ENCODE data around the gene MRPL21. TPM values are rescaled to one million over a fixed set of nuclear protein-coding genes. Genes with fewer than 3 reads are reported as not detected.
A peak's percentile ranks its signal among the peaks of the same experiment; 100 is the strongest.

Gene MRPL21
- total RNA-seq, 4 donors from 2014 or later = 40.4 to 70.0 (median 52.8) TPM

DNA sequence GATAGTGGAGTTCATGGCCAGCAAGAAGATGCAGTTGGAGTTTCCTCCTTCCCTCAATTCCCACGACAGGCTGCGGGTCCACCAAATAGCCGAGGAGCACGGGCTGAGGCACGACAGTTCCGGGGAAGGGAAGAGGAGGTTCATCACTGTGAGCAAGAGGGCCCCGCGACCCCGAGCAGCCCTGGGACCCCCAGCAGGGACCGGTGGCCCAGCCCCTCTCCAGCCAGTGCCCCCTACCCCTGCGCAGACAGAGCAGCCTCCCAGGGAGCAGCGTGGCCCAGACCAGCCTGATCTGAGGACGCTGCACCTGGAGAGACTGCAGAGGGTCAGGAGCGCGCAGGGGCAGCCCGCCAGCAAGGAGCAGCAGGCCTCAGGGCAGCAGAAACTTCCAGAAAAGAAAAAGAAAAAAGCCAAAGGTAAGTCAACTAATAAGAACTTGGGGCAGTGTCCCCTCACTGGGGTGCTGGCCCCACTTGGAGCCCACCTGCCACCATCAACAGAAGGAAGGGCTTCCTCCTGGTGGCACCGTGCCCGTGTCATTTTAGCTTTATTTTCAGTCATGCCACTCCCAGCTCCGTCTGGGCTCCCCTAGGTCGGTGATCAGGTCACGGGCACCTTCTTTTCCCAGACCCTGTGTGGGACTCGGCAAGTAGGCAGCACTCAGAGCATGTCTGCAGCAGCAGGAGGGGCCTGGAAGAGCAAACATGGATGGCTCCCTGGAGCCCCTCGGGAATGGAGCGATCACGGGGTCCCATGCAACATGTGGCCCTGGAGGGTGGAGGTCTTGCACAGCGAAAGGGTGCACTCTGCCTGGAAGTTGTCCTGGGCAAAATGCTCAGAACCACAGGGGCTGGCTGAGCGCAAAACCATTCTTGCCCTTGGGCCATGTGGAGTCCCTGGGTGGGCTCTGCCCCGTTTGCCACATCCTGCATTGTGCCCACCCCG lies 33.3 kb upstream of the MRPL21 start:
- no peak for ATAC-seq
- WGBS, 2 donors (ENCODE audit: low coverage in 1 of 2) = 94% methylated on average over 5 of the region's 29 CpGs; no CpG with 5 or more reads in 1 of the 2 donors
- peak overlapping the region in 3 of 4 donors; percentile 91 to 97 (median 93) for H3K27ac ChIP-seq
- H3K27me3 ChIP-seq = no peaks in the 10 kb centered on the region
- peaks cover 0 to 88% of the 10 kb centered on the region in 2 donors for H3K36me3 ChIP-seq
- TF ChIP-seq POLR2A (IDR thresholded peaks at IDR 0.05) (no peak), POLR2AphosphoS5 (IDR thresholded peaks at IDR 0.05) (no peak), EP300 (IDR thresholded peaks at IDR 0.05) (no peak)
- TF ChIP-seq, protein P1, sequence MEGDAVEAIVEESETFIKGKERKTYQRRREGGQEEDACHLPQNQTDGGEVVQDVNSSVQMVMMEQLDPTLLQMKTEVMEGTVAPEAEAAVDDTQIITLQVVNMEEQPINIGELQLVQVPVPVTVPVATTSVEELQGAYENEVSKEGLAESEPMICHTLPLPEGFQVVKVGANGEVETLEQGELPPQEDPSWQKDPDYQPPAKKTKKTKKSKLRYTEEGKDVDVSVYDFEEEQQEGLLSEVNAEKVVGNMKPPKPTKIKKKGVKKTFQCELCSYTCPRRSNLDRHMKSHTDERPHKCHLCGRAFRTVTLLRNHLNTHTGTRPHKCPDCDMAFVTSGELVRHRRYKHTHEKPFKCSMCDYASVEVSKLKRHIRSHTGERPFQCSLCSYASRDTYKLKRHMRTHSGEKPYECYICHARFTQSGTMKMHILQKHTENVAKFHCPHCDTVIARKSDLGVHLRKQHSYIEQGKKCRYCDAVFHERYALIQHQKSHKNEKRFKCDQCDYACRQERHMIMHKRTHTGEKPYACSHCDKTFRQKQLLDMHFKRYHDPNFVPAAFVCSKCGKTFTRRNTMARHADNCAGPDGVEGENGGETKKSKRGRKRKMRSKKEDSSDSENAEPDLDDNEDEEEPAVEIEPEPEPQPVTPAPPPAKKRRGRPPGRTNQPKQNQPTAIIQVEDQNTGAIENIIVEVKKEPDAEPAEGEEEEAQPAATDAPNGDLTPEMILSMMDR (IDR thresholded peaks at IDR 0.05) = no peak
- H3K4me1 ChIP-seq = peaks cover 0 to 100% (median 3%) of the 10 kb centered on the region in 3 donors
- no peak overlapping the region for H3K4me3 ChIP-seq
- no peaks in the 10 kb centered on the region for H3K9me3 ChIP-seq

DNA sequence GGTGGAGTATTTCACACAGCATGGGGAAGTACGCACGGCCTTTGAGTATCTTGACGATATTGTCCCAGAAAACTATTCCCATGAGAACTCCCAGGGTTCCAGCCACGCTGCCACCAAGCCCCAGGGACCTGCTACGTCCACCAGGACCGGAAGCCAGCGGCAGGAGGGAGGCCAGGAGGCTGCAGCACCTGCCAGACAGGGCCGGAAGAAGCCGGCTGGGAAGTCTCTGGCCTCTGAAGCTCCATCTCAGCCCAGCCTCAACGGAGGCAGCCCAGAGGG lies 32.7 kb upstream of the MRPL21 start:
- Histone ChIP-seq H3K27ac (peak overlapping the region in 3 of 4 donors; percentile 88 to 93 (median 91)), H3K9me3 (no peaks in the 10 kb centered on the region), H3K27me3 (no peaks in the 10 kb centered on the region), H3K4me1 (peaks cover 0 to 100% (median 3%) of the 10 kb centered on the region in 3 donors), H3K4me3 (no peak overlapping the region), H3K36me3 (peaks cover 0 to 93% of the 10 kb centered on the region in 2 donors)
- WGBS, 2 donors (ENCODE audit: low coverage in 1 of 2) = 95% methylated on average over 7 of the region's 10 CpGs; no CpG with 5 or more reads in 1 of the 2 donors
- TF ChIP-seq, protein P1 (IDR thresholded peaks at IDR 0.05) = no peak
- no peak for TF ChIP-seq POLR2A (IDR thresholded peaks at IDR 0.05)
- no peak for TF ChIP-seq EP300 (IDR thresholded peaks at IDR 0.05)
- no peak for TF ChIP-seq POLR2AphosphoS5 (IDR thresholded peaks at IDR 0.05)
- no peak for ATAC-seq

DNA sequence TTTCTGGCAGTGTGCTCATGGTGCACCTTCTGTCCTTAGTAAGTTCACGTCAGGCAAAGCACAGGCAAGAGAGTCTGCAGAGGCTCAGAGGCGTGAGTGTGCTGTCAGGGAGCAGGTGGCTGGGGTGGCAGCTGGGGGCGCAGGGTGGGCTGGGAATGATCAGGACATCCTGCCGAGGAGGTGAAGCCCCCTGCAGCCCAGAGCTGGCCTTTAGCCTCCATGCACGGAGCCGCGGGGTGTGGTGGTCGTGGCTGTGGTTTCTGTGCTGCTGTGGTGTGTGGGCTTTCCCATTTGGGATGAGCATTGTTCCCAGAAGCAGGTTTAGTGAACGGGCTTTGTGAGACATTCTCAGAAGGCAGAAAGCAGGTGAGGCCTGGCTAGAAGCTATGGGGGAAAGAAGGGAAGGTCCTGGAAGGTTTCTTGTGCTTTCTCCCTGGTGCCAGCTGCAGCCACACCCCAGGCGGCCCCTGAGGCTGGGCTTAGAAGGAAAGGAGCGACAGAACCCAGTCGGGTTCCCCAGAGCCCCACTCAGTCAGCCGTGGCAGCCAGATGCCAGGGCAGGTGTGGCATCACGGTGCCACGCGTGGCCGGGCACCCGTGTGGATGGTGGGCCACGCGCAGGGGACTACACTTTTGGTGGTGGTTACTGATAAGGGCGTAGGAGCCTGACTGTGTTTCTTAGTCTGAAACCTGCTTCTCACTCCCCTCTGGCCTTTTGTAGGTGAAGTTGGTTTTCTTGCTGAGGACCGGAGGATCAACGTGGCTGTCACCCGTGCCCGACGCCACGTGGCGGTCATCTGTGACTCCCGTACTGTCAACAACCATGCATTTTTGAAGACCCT lies 32.1 kb upstream of the MRPL21 start:
- Histone ChIP-seq H3K36me3 (peaks cover 0 to 96% of the 10 kb centered on the region in 2 donors), H3K27ac (peak overlapping the region; percentile 75 to 93 (median 90)), H3K4me3 (peak overlapping the region in 1 of 2 donors; percentile 7), H3K9me3 (no peaks in the 10 kb centered on the region), H3K27me3 (no peaks in the 10 kb centered on the region), H3K4me1 (peaks cover 0 to 100% (median 3%) of the 10 kb centered on the region in 3 donors)
- 83% methylated on average over 8 of the region's 29 CpGs; no CpG with 5 or more reads in 1 of the 2 donors for WGBS, 2 donors (ENCODE audit: low coverage in 1 of 2)
- TF ChIP-seq EP300 (IDR thresholded peaks at IDR 0.05) (no peak), POLR2A (IDR thresholded peaks at IDR 0.05) (no peak), POLR2AphosphoS5 (IDR thresholded peaks at IDR 0.05) (no peak)
- TF ChIP-seq, protein P1 (IDR thresholded peaks at IDR 0.05) = no peak
- no peak for ATAC-seq

DNA sequence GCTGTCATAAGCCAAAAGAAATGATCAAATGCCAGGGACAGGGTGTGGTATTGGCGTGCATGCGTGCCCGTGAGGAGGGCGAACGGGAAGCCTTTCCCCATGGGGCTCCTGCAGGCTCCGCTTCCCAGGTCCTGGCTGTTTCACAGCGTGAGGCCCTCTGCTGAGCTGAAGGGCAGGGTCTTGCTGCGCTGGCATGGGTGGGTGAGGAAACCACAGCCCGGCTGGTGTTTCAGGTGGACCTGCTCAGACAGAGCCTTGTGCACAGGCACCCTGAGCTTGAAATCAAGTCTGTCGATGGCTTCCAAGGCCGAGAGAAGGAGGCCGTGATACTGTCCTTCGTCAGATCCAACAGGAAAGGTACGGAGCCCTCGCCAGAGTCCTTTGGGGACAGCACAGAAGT lies 31.4 kb upstream of the MRPL21 start:
- H3K27ac ChIP-seq = peak overlapping the region; percentile 75 to 93 (median 90)
- no CpG with 5 or more reads among the region's 15 CpGs for WGBS, 2 donors (ENCODE audit: low coverage in 1 of 2)
- peaks cover 0 to 100% (median 3%) of the 10 kb centered on the region in 3 donors for H3K4me1 ChIP-seq
- no peak for ATAC-seq
- H3K27me3 ChIP-seq = no peaks in the 10 kb centered on the region
- peak overlapping the region in 1 of 2 donors; percentile 7 for H3K4me3 ChIP-seq
- H3K9me3 ChIP-seq = no peaks in the 10 kb centered on the region
- peaks cover 0 to 96% of the 10 kb centered on the region in 2 donors for H3K36me3 ChIP-seq
- TF ChIP-seq EP300 (IDR thresholded peaks at IDR 0.05) = no peak
- TF ChIP-seq POLR2A (IDR thresholded peaks at IDR 0.05) = no peak
- TF ChIP-seq, protein P1 (IDR thresholded peaks at IDR 0.05) = no peak
- TF ChIP-seq POLR2AphosphoS5 (IDR thresholded peaks at IDR 0.05) = no peak

Measured in gastroesophageal sphincter (tissue), 4 donors.